Adrenal gland (tissue), 5 donors: ENCODE measurements around the gene HEXA.

Source experiments
- CTCF ChIP-seq, 6 experiments: fragments of 450-650 bp in 4 of 6; fragments of 200-600 bp in 2 of 6; sonication (generic) in 1 of 6; IDR thresholded peaks; 1 replicate in 5 of 6; 2 replicates in 1 of 6; pipeline versions ENCODE4 v1.5.1 to v1.8.0; 2016 to 2021; ENCODE audit warnings: antibody characterized with exemption in 6 of 6, mild to moderate bottlenecking in 2 of 6, moderate library complexity in 1 of 6
- POLR2A ChIP-seq, 2 donors: fragments of 450-650 bp; IDR thresholded peaks; one replicate each; pipeline ENCODE4 v1.6.1; 2017; ENCODE audit warnings: antibody characterized with exemption in 2 of 2, mild to moderate bottlenecking in 2 of 2, moderate library complexity in 1 of 2
- donor health status: DM: no; HTN: no; CAD: no.

DNA sequence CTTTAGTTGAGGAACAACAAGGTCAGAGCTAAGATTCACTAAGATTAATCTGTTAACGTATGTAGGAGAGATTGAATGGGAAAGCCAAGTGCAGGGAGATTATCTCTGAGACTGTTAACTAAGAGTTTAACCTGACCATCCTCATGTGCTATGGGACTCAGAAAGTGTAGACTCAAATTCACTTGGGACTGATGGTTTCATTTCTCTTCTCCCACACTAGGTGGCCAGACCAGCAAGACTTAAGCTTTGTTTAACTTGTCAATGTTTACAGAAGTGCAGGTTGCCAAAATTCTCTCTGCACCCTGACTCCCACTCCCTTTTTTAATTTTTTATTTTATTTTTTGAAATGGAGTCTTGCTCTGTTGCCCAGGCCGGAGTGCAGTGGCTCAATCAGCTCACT is 6.3 kb upstream of the HEXA start:
- TF ChIP-seq CTCF (IDR thresholded peaks at IDR 0.05) (peak in 2 of 6 experiments; percentile 15 to 26), POLR2A (IDR thresholded peaks at IDR 0.05) (no peak)
